ENCODE measurements around the gene EWSR1.

- no peak for TF ChIP-seq CTCF (IDR thresholded peaks at IDR 0.05)
- TF ChIP-seq EP300 (IDR thresholded peaks at IDR 0.05): no peak
- no peak for TF ChIP-seq POLR2A (IDR thresholded peaks at IDR 0.05)
- TF ChIP-seq POLR2AphosphoS5 (IDR thresholded peaks at IDR 0.05): no peak
Measured at GRCh38 chr22:29319072-29319471, 51.0 kb downstream of the EWSR1 start.
